HUDEP-2 (cell line): Measurements from ENCODE around the gene ANKFN1.

Experiments used
- DNase-seq, 76 experiments: peaks; one replicate each; lab custom pipeline; 2025; ENCODE audit not compliant: unreplicated experiment in 76 of 76; lab: John Stamatoyannopoulos, UW

Gene ANKFN1

GRCh38 chr17:56481659-56482058, 328.4 kb downstream of the ANKFN1 start:
- DNase-seq: no peak

DNA sequence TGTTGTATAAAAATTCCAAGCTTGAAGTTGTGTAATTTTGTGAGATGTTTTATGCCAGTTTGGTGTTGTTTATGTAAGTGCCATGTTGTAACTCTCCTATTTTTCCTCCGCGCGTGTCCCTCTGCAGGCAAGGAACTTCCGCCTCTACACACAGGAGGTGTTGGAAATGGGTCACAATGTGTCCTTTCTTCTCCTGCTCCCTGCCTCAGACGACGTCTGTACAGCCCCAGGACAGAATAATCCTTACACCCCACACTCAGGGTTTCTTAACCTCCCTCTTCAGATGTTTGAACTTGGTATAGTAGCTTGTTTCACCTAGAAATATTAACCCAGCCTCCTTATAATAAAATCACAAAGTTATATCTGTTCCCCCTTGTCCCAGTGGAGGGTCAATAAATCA, 329.0 kb downstream of the ANKFN1 start:
- DNase-seq: no peak

GRCh38 chr17:56486732-56487131, 333.5 kb downstream of the ANKFN1 start:
- no peak for DNase-seq

DNA sequence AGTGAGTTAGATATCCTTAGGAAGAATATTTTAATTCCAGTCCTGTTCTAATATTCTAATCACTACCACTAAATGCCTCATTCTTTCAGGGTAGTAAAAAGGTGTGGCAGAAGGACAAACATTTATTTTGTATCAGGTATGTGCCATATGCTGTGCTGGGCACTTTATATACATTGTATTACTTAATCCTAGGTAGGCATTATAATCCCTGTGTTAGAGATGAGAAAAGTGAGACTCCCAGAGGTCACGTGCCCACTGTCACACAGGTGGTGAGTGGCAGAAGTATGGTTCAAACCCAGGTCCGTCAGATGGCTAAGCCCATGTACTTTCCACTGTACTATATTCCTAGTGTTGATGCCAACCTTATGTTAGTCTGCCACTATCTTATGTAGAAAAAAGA, 335.5 kb downstream of the ANKFN1 start:
- no peak for DNase-seq

DNA sequence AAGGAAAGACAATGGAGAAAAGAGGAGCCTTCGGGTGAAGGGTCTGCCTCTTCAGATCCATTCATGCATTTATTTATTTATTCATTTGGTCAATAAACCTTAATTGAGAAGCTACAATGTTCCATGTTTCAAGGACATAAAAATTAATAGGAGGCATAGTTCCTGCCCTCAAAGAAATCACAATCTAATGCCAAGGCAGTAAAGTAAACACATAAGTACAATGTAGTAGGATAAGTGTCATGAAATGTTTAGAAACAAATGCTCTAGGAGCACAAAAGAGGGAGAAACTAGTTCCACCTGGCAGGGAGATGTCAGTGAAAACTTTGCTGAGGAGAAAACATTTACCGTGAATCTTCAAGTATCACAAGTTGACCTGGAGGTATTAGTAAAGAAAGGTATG, 336.7 kb downstream of the ANKFN1 start:
- no peak for DNase-seq

GRCh38 chr17:56495556-56495955, 342.3 kb downstream of the ANKFN1 start:
- no peak for DNase-seq

DNA sequence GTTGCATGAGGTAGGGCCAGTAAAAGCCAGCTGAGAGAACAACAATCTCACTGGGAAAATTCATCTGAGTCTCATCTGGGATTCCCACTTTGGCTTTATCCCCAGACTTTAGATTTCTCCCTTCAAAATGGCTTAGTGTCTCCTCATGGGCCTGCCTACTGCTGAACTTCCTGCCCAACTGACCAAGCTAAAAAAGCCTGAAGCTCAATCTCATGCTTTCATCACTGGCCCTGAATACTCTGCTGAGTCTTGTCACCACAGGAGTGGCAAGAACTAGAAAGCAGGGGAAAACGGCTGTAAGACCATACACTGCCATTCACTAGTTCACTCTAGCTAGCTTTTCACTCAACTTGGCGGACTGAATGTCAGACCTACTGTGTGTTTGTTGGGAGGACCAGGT, 343.9 kb downstream of the ANKFN1 start:
- DNase-seq: no peak

GRCh38 chr17:56499799-56500388, 346.6 kb downstream of the ANKFN1 start:
- peak in 9 of 76 experiments; percentile 1 to 29 (median 6) for DNase-seq

DNA sequence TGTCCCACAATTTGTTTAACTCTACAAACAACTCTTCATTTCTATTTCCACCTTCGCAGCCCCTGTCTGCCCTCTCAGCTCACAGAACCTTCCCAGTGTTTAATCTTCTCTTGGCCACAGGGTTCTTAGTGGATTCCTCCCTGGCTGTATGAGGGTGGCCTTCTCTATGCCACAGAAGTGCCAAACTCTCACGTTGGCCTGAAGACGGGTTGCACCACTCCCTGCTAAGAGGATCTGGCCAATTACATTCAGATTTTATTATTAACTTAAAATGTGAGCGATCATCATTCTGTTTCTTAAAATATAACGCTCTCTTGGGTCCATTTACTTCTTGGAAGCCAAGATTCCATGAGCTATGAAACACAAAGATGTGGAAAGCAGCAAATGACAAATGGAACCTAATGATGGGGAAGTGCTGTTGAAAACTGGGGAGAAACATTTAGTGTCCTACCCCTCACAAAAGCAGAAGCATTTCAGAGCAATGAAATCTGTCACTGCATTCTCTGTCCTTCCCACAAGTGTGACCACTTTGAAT, 348.9 kb downstream of the ANKFN1 start:
- no peak for DNase-seq

- DNase-seq: no peak
Observed at GRCh38 chr17:56505154-56505756, 352.0 kb downstream of the ANKFN1 start.

- DNase-seq: no peak
Observed at GRCh38 chr17:56506349-56506748, 353.1 kb downstream of the ANKFN1 start.

DNA sequence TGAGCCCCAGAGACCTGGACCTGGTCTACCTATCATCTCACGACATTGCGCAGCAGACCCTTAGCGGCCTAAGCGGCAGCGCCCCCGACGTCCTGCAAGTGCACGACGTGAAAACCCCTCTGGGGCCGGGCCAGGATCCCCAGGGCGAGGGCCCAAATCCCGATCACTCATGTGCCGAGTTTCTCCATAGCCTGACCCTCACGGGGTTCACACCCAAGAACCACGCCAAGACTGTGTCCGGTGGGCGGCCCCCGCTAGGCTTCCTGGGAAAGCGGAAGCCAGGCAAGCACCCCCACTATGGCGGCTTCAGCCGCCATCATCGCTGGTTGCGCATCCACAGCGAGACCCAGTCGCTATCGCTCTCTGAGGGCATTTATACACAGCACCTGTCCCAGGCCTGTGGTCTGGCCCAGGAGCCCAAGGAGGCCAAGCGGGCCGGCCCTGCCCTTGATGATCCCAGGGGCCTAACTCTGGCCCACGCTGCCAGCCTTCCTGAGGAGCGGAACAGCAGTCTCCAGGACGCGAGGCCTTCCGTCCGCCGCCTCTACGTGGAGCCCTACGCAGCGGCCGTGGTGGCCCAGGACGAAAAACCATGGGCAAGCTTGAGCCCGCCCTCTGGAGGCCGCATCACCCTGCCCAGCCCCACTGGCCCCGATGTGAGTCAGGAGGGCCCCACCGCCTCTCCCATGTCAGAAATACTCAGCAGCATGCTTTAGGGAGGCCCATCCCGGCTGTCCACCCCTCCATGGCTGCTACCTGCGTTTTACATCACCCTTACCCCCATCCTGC, 357.5 kb downstream of the ANKFN1 start:
- DNase-seq: no peak

DNA sequence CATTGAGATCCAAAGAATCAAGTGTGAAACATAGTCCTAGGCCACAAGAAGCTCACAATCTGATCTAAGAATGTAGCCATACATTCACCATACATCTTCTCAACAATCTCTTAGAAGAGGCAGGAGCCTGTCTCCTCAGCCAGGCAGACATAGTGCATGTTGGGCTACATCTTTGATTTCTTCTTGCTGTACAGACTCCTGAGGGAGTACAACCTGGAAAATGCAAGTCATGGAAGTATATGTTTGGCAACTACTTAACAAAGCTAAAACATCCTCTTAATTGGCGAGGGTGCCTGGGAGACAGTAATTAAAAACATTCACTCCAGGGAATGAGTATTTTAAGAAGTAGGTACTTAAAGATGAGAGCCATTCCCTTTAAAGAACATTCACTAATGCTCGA, 361.0 kb downstream of the ANKFN1 start:
- no peak for DNase-seq

DNA sequence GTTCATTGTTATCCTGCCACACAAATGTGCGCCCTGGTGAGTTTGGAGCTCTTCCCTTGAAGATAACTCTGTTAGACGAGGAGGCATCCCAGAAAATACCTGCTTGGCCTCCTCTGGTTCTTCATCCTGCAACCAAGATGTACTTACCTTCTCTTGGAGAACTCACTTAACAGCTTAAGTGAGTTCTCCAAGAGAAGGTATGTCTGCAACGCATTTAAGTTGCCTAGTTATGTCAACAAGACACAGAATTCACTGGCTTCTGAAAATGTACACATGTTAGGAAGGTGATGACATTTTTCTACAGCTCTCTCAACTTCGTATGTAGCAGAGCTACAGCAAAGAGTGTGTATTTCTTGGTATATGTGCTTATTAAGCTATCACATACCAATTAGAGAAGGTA, 361.6 kb downstream of the ANKFN1 start:
- no peak for DNase-seq

- DNase-seq: no peak
Observed at GRCh38 chr17:56521414-56522141, 368.3 kb downstream of the ANKFN1 start.

DNA sequence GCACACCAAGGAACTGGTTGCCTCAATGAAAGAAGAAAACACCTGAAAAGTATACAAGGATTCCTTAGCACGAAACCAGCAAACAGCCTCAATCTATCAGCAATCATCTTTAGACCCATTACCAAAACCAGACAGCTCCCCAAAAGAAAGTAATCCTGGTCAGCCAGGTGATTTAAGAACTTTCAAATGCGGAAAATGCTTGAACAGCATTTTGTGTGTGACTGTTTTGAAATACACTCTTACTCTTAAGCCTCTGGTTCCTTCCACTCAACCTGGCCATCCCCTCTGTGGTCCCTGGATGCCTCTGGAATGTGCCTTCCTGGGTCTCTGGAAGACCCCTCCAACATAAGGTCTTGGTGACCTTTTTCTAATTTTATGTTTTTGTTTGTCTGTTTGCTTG, 369.8 kb downstream of the ANKFN1 start:
- no peak for DNase-seq

GRCh38 chr17:56528696-56529095, 375.4 kb downstream of the ANKFN1 start:
- DNase-seq: no peak

- DNase-seq: no peak
Observed at GRCh38 chr17:56532926-56533325, 379.7 kb downstream of the ANKFN1 start.

DNA sequence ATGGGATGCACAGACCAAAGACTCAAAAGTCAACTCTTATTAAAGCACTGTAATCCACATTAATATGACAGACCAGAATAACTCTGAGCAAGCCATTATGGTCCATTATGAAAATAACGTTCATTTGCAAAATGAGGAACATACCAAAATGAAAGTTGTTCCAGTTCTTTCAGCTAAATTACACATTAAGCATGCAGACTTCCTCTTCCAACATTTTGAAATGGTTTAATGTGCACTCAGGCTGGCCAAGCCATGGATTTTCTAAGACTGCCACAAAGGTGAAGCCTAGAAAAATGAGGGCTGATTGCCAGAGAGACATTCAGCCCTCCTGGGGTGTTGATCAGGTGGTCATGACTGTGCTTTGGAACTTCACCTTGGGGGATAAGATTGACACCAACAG, 383.5 kb downstream of the ANKFN1 start:
- no peak for DNase-seq

- no peak for DNase-seq
Observed at GRCh38 chr17:56540836-56541235, 387.6 kb downstream of the ANKFN1 start.

DNA sequence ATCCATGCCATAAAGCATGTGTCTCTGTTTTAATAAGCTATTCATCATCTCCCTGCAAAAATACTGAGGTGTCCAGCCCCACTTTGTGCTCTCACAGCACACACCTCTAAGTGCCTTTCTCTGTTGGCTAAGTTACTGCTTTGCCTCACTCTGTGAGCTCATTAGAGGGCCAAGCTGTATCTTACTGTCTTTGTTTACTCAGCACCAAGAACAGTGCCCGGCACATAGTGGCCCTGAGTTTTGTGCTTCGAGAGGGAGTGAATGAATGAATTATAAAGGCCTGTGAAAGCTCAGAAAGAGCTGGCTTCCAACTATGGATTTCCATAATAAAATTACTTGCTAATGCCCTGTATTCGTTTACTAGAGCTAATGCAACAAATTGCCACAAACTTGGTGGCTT, 390.0 kb downstream of the ANKFN1 start:
- no peak for DNase-seq
